H1 (cell line): ENCODE measurements around the gene RASA1. TPM values are rescaled to one million over a fixed set of nuclear protein-coding genes. Genes with fewer than 3 reads are reported as not detected.

Experiments used
- CTCF ChIA-PET: fragments of 300-600 bp; sonication (Branson Sonifier 250); formaldehyde crosslinking; loops from one replicate; lab custom pipeline; 2021; ENCODE audit not compliant: partially characterized antibody; lab: Charles Lee
- POLR2A ChIA-PET: fragments of 300-600 bp; sonication (Branson Sonifier 250); formaldehyde crosslinking; loops from one replicate; lab custom pipeline; 2021; ENCODE audit warnings: inconsistent platforms; ENCODE audit not compliant: partially characterized antibody; lab: Charles Lee
- DNase-seq, 2 experiments: peaks; one replicate each; pipeline versions ENCODE4 v3.0.0 to v3.0.0-alpha.2; 2010 to 2022; ENCODE audit warnings: low spot score in 2 of 2, low read depth in 1 of 2, mixed read lengths in 1 of 2
- FAIRE-seq: peaks from 2 replicates; lab custom pipeline; 2011; peaks lifted over from hg19 to GRCh38; lab: Jason Lieb, UNC
- H2AFZ ChIP-seq: 2 replicates; pipeline ENCODE4 v1.8.1; 2012; ENCODE audit warnings: low read length, inconsistent platforms
- H2AK5ac ChIP-seq: 2 replicates; pipeline ENCODE4 v1.6.1; 2013; ENCODE audit warnings: low read depth, low read length
- H2BK120ac ChIP-seq: replicated peaks from 2 replicates; pipeline ENCODE3; 2013; ENCODE audit warnings: low read depth, low read length, inconsistent platforms
- H2BK12ac ChIP-seq: 2 replicates; pipeline ENCODE4 v1.6.1; 2013; ENCODE audit warnings: low read depth, low read length
- H2BK15ac ChIP-seq: 2 replicates; pipeline ENCODE4 v1.6.1; 2013; ENCODE audit warnings: low read length
- H2BK20ac ChIP-seq: 2 replicates; pipeline ENCODE4 v1.6.1; 2013; ENCODE audit warnings: low read length
- H2BK5ac ChIP-seq: 2 replicates; pipeline ENCODE4 v1.6.1; 2013; ENCODE audit warnings: low read depth, low read length
- H3K14ac ChIP-seq: 2 replicates; pipeline ENCODE4 v1.6.1; 2013; ENCODE audit warnings: inconsistent platforms; ENCODE audit not compliant: insufficient read length
- H3K18ac ChIP-seq: 2 replicates; pipeline ENCODE4 v1.6.1; 2013; ENCODE audit warnings: low read length; ENCODE audit errors: extremely low read depth
- H3K23ac ChIP-seq: 2 replicates; pipeline ENCODE4 v1.6.1; 2013; ENCODE audit warnings: inconsistent platforms; ENCODE audit not compliant: insufficient read length
- H3K23me2 ChIP-seq: 2 replicates; pipeline ENCODE4 v1.6.1; 2013; ENCODE audit warnings: low read depth, low read length
- H3K27ac ChIP-seq: 2 replicates; pipeline ENCODE4 v1.6.1; 2011; ENCODE audit warnings: low read depth, low read length, inconsistent platforms
- H3K27me3 ChIP-seq, 4 experiments: replicated peaks in 1 of 4; 1 replicate in 1 of 4; 2 replicates in 3 of 4; pipeline versions ENCODE4 v1.6.1 to v1.8.1; 2011 to 2013; ENCODE audit warnings: low read length in 3 of 4, mild to moderate bottlenecking in 3 of 4, inconsistent platforms in 2 of 4, mixed read lengths in 2 of 4, moderate library complexity in 1 of 4; ENCODE audit not compliant: control insufficient read depth in 3 of 4, insufficient read depth in 3 of 4; ENCODE audit errors: extremely low read depth in 1 of 4
- H3K36me3 ChIP-seq, 4 experiments: 2 replicates each; pipeline versions ENCODE4 v1.6.1 to v1.8.1; 2011 to 2013; ENCODE audit warnings: mild to moderate bottlenecking in 4 of 4, low read length in 3 of 4, moderate library complexity in 2 of 4, control low read depth in 1 of 4, inconsistent platforms in 1 of 4; ENCODE audit not compliant: insufficient read depth in 4 of 4, control insufficient read depth in 2 of 4
- H3K4ac ChIP-seq: replicated peaks from 2 replicates; pipeline ENCODE3; 2013; ENCODE audit warnings: low read length, low read depth, mixed read lengths, inconsistent platforms; ENCODE audit not compliant: insufficient read length
- H3K4me1 ChIP-seq, 4 experiments: replicated peaks in 1 of 4; 1 replicate in 1 of 4; 2 replicates in 3 of 4; pipeline versions ENCODE4 v1.6.1 to v1.8.1; 2011 to 2013; ENCODE audit warnings: low read length in 3 of 4, inconsistent platforms in 2 of 4, mixed read lengths in 1 of 4; ENCODE audit not compliant: insufficient read depth in 4 of 4, control insufficient read depth in 3 of 4
- H3K4me2 ChIP-seq, 2 experiments: 2 replicates each; pipeline versions ENCODE4 v1.6.1 to v1.8.1; 2011 to 2013; ENCODE audit warnings: low read depth in 2 of 2, low read length in 2 of 2, control low read depth in 1 of 2, inconsistent platforms in 1 of 2, mild to moderate bottlenecking in 1 of 2; ENCODE audit not compliant: insufficient read depth in 1 of 2
- H3K4me3 ChIP-seq, 4 experiments: fragments of 200-600, 300-600 bp in 1 of 4; sonication (generic), shearing (Covaris generic), sonication (Bioruptor Twin) in 1 of 4; 2 replicates each; pipeline versions ENCODE4 v1.5.1 to v1.8.1; 2011 to 2016; ENCODE audit warnings: low read length in 4 of 4, low read depth in 3 of 4, control low read depth in 2 of 4, inconsistent platforms in 2 of 4, mild to moderate bottlenecking in 2 of 4, mixed read lengths in 1 of 4, moderate library complexity in 1 of 4; ENCODE audit not compliant: insufficient read depth in 2 of 4; ENCODE audit errors: extremely low read depth in 1 of 4
- H3K56ac ChIP-seq: replicated peaks from 2 replicates; pipeline ENCODE3; 2013; ENCODE audit warnings: low read depth, mild to moderate bottlenecking, mixed read lengths, low read length, inconsistent platforms; ENCODE audit not compliant: insufficient read length
- H3K79me1 ChIP-seq: 2 replicates; pipeline ENCODE4 v1.6.1; 2013; ENCODE audit warnings: low read depth, low read length, control low read depth
- H3K79me2 ChIP-seq, 2 experiments: 2 replicates each; pipeline versions ENCODE4 v1.6.1 to v1.8.1; 2012 to 2013; ENCODE audit warnings: low read length in 2 of 2, mild to moderate bottlenecking in 2 of 2, inconsistent platforms in 1 of 2; ENCODE audit not compliant: insufficient read depth in 2 of 2, control insufficient read depth in 1 of 2
- H3K9ac ChIP-seq, 4 experiments: replicated peaks in 1 of 4; 1 replicate in 1 of 4; 2 replicates in 3 of 4; pipeline versions ENCODE4 v1.6.1 to v1.8.1; 2011 to 2013; ENCODE audit warnings: low read depth in 3 of 4, low read length in 3 of 4, control low read depth in 2 of 4, mild to moderate bottlenecking in 2 of 4, moderate library complexity in 2 of 4, inconsistent platforms in 1 of 4; ENCODE audit errors: extremely low read depth in 1 of 4
- H3K9me3 ChIP-seq, 2 experiments: 2 replicates each; pipeline versions ENCODE4 v1.6.1 to v1.8.1; 2012 to 2013; ENCODE audit warnings: mild to moderate bottlenecking in 2 of 2, moderate library complexity in 2 of 2, control low read depth in 1 of 2, inconsistent platforms in 1 of 2, low read depth in 1 of 2, low read length in 1 of 2, mixed read lengths in 1 of 2; ENCODE audit not compliant: insufficient read depth in 2 of 2
- H4K20me1 ChIP-seq, 2 experiments: replicated peaks in 1 of 2; 2 replicates each; pipeline versions ENCODE3 to v1.8.1; 2011 to 2013; ENCODE audit warnings: inconsistent platforms in 2 of 2, low read length in 2 of 2, mild to moderate bottlenecking in 1 of 2; ENCODE audit not compliant: insufficient read depth in 2 of 2, control insufficient read depth in 1 of 2
- H4K5ac ChIP-seq: 2 replicates; pipeline ENCODE4 v1.6.1; 2013; ENCODE audit warnings: low read length, low read depth, mixed read lengths, inconsistent platforms; ENCODE audit not compliant: insufficient read length
- H4K8ac ChIP-seq: 2 replicates; pipeline ENCODE4 v1.8.0; 2013; ENCODE audit warnings: mild to moderate bottlenecking, moderate library complexity, low read length, inconsistent platforms; ENCODE audit not compliant: insufficient read depth; ENCODE audit errors: extremely low read depth
- H4K91ac ChIP-seq: replicated peaks from 2 replicates; pipeline ENCODE3; 2013; ENCODE audit warnings: low read length, mixed read lengths, inconsistent platforms; ENCODE audit not compliant: insufficient read length
- JUND ChIP-seq: IDR thresholded peaks from 2 replicates; pipeline ENCODE4 v1.6.1; 2011; ENCODE audit warnings: mild to moderate bottlenecking, improper control_type of control experiment, low read length
- MAFK ChIP-seq: IDR thresholded peaks from 2 replicates; pipeline ENCODE4 v1.6.1; 2012; ENCODE audit warnings: low read depth, mild to moderate bottlenecking, improper control_type of control experiment, low read length
- RXRA ChIP-seq: IDR thresholded peaks from 2 replicates; pipeline ENCODE4 v1.6.1; 2011; ENCODE audit warnings: low read depth, mild to moderate bottlenecking, low read length, moderate library complexity; ENCODE audit not compliant: insufficient read depth
- SIN3A ChIP-seq, 2 experiments: IDR thresholded peaks in 1 of 2; conservative IDR thresholded peaks in 1 of 2; 2 replicates each; pipeline ENCODE4 v1.6.1; 2011 to 2012; ENCODE audit warnings: low read length in 2 of 2, improper control_type of control experiment in 1 of 2, low read depth in 1 of 2, mild to moderate bottlenecking in 1 of 2
- USF2 ChIP-seq: IDR thresholded peaks from 2 replicates; pipeline ENCODE4 v1.6.1; 2011; ENCODE audit warnings: low read length, improper control_type of control experiment
- WGBS, 2 experiments: shearing (Covaris generic) in 1 of 2; methylation state at CpG; one replicate each; pipeline versions ENCODE4 v1.1.6 to v1.1.7; 2013 to 2015; ENCODE audit warnings: low lambda C conversion rate in 2 of 2, mixed read lengths in 2 of 2, inconsistent platforms in 1 of 2, low coverage in 1 of 2, missing lambda C conversion rate in 1 of 2; ENCODE audit not compliant: insufficient replicate concordance in 2 of 2, insufficient coverage in 1 of 2, insufficient read length in 1 of 2; ENCODE audit errors: extremely low coverage in 1 of 2, missing lambda C conversion rate in 1 of 2; 5-methylcytosine and 5-hydroxymethylcytosine counted together
- polyA plus RNA-seq, 7 experiments: library from polyadenylated mRNA; depleted of rRNA in 3 of 7; stranded (reverse) in 5 of 7; unstranded in 2 of 7; fragments of >200 nt in 5 of 7; fragments of 200-250 nt in 2 of 7; gene quantifications; 1 replicate in 5 of 7; 2 replicates in 1 of 7; 4 replicates in 1 of 7; pipeline versions ENCODE4 v1.2.1 to v1.2.3, GENCODE V29; 2011 to 2013; ENCODE audit warnings: missing spikeins in 2 of 7, mixed read lengths in 2 of 7
- total RNA-seq: library from RNA; stranded (reverse); fragmentation: NEBNext Ultra II Directional; extraction: Animal tissue kit (Norgen Biotek cat#: 25700); gene quantifications from 2 replicates; pipeline ENCODE4 v1.2.1, GENCODE V29; 2021

The RASA1 gene
- total and polyA plus RNA-seq, 2 of the 8 experiments (the other 6 are each of a cell fraction or from before 2014, with no cell fraction given): 15.9 to 33.8 TPM

DNA sequence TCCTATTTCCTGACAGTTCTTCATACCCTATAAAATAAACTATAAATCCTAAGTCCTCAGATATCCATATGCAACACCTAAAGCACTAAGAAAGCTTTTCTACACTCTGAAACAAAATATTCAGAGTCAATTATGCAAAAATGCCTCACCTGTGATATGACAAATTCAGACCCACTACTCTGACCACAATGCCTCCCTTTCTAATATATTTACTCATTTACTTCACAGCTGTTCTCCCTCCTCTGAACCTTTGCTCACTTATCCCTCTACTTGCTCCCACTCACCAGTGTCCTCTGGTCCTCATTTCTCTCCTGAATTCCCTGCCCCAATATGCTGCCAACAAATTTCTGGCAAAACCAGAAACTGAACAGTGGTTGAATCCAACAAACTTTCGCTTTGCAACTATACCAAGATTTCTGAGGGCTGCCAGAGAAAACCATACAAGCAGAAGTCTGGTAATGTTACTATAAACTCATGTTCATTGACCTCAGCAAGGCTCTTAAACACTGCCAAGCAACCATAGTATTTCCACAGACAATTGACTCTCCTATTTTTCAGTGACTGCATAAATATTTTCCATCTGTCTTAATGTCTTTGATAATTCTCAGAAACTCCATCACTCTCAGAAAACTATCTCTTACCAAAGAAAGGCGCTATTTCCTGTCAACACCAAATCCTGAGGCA, 137.9 kb downstream of the RASA1 start:
- no peak overlapping the region for H2AFZ ChIP-seq
- no peak overlapping the region for H3K4ac ChIP-seq
- no peak overlapping the region for H3K27ac ChIP-seq
- H3K4me1 ChIP-seq: no peaks in the 10 kb centered on the region
- no peak overlapping the region for H3K9ac ChIP-seq
- no peak overlapping the region for H2BK20ac ChIP-seq
- TF ChIP-seq MAFK (no peak), USF2 (no peak), JUND (no peak), SIN3A (conservative IDR thresholded peaks at IDR 0.05 in 1 of 2, IDR thresholded peaks at IDR 0.05 in 1 of 2; ENCODE audit: low read depth in 1 of 2, low read length in 2 of 2) (no peak), RXRA (no peak)
- H3K23ac ChIP-seq: no peak overlapping the region
- no peak overlapping the region for H3K18ac ChIP-seq
- H4K8ac ChIP-seq: no peak overlapping the region
- H4K91ac ChIP-seq: no peak overlapping the region
- no peak overlapping the region for H2BK120ac ChIP-seq
- 94% methylated on average over 2 of the region's 2 CpGs; no CpG with 5 or more reads in 1 of the 2 experiments for WGBS, 2 experiments
- H3K4me2 ChIP-seq: no peak overlapping the region
- no peaks in the 10 kb centered on the region for H3K9me3 ChIP-seq
- CTCF ChIA-PET: no interaction called here
- H3K56ac ChIP-seq: no peak overlapping the region
- no peak overlapping the region for H4K5ac ChIP-seq
- H2BK12ac ChIP-seq: no peak overlapping the region
- no peaks in the 10 kb centered on the region for H3K79me1 ChIP-seq
- no peak overlapping the region for H2BK5ac ChIP-seq
- H3K79me2 ChIP-seq: peaks cover 0 to 4% of the 10 kb centered on the region in 2 experiments; a peak in 2 of 4 replicates
- no peak for DNase-seq
- no peak overlapping the region for H3K4me3 ChIP-seq
- FAIRE-seq: no peak
- H2BK15ac ChIP-seq: no peak overlapping the region
- no peaks in the 10 kb centered on the region for H3K27me3 ChIP-seq
- H4K20me1 ChIP-seq: peaks cover 0 to 2% of the 10 kb centered on the region in 2 experiments
- H3K23me2 ChIP-seq: no peaks in the 10 kb centered on the region
- H2AK5ac ChIP-seq: no peak overlapping the region
- peaks cover 19 to 87% (median 47%) of the 10 kb centered on the region in 4 experiments for H3K36me3 ChIP-seq
- POLR2A ChIA-PET: interaction anchor here (1.8 kb wide), 1 partner anchor 10 kb away, joined by 8 read pairs; no protein-coding TSS in a partner anchor
- H3K14ac ChIP-seq: no peak overlapping the region
